SHP77 treated with DMSO at 0.1 percent for 48 hours (cell line): ENCODE data around the gene ADARB1.

Source experiments
- DNase-seq: peaks from one replicate; lab custom pipeline; 2025; lab: John Stamatoyannopoulos, UW

ADARB1 gene

GRCh38 chr21:45266518-45267389, 192.4 kb downstream of the ADARB1 start:
- no peak for DNase-seq

- DNase-seq, result no peak
Measured at GRCh38 chr21:45267390-45267760, 193.0 kb downstream of the ADARB1 start.

DNA sequence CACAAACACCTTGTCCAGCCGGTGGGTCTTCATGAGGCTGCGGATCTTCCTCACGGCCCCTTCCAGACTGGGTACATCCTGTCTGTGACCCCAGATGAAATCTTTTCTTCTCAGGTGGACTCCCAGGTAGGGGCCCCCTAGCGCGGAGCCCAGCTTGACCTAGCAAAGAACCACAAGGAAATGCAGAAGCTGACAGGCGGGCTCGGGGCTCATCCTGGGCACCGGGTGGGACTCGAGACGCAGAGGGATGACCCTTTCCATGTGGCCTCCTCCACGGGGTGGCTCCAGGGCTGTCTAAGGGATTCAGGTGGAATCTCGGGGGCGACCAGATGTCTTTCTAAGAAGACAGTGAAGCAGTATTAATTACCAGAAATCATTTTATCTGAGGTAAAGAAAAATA, 195.5 kb downstream of the ADARB1 start:
- no peak for DNase-seq

GRCh38 chr21:45270306-45270821, 196.0 kb downstream of the ADARB1 start:
- DNase-seq, result no peak
